NCI-H748 treated with DMSO at 0.1 percent for 48 hours (cell line): ENCODE data around the gene HCCS.

Experiments used
- DNase-seq: peaks from one replicate; lab custom pipeline; 2025; lab: John Stamatoyannopoulos, UW

The HCCS gene

DNA sequence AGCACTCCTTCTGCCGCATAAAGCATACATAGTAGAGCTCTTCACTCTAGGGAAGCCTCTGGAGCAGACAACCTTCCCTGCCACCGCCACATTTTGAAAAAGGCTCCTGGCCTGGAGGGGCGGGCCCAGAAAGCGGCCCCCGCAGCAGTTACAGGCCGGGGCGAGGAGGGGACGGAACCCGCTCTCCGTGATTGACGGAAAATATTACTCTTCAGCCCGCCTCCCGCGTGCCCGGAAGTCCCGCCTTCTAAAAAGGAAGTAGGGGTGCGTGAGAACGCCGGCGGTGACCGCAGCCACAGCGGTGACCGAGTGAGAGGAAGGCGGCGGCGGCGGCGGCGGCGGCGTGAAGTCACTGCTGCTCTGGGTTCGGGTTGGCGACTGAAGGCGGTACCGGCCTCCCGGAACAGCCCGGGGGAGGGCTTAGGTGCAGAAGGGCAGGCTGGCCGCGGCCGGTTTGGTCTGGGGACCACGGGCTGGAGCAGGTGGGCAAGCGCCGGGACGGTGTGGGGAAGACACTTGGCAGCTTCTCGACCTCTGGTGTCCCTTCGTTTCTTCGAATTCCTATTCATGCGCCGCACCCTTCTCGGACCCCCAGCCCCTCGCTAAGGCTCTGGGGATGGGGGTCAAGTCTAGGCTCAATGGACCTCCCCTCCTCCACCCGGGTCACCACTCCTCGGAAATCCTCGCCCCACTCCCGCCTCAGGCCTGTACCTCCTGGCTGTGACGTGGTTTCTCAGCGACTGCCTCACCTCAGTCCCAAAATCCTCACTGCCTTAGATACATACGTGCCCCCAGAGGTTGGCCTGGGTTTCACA lies at the start of gene HCCS:
Gene HCCS (plus strand): TSS at position 296 of the 815 bp plus-strand sequence. CDS start 729 bp downstream, outside the sequence.
- peak; percentile 78 for DNase-seq

DNA sequence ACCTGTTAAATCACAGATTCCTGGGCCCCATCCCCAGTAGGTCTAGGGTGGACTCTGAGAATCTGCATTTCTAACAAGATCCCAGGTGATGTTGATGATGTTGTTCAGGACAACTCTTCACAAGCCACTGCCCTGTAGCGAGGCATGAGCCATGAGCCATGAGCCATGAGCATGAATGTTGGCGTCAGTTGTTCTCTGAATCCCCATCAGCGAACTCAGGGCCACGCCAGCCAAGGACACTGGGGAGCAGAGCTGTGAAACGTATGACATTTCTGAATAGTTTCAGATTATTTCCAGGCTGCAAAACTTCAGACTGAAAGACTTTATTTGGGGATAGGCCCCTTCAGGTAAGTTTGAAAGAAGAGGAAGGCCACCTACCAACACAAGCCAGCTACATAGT lies 46.9 kb upstream of the HCCS start:
- DNase-seq: no peak

DNA sequence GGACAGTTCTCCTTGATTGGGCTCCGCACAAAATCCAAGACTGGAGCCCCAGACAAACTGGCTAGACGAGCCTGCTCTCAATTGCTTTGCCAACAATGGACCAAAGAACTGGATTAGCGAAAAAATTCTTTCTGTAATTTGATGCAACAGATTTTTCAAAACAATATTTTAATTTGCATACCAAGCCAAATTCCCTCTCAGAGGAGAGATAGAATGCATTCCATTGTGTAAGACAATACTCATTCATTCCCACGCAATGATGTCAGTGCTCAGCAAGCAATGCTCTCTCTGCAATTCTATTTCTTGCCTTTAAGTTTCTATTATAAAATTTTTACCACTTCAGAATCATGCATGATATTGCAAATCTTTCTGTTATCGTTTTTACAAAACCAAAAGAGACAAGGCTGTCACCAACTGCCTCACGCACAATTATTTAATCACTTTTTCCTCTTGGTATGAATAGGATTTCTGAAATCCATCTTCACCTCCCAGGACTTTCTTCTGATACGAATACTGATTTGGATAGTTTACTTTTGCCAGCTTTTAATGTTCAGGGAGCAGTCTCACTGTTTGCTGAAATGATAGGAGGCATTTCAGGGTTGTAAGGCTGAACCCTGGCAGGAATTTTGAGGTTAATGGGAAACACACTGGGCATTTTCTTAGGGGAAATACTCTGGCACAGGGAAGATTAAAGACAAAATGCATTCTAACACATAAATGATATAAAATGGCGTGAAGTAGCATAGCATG lies 46.1 kb upstream of the HCCS start:
- DNase-seq: no peak

DNA sequence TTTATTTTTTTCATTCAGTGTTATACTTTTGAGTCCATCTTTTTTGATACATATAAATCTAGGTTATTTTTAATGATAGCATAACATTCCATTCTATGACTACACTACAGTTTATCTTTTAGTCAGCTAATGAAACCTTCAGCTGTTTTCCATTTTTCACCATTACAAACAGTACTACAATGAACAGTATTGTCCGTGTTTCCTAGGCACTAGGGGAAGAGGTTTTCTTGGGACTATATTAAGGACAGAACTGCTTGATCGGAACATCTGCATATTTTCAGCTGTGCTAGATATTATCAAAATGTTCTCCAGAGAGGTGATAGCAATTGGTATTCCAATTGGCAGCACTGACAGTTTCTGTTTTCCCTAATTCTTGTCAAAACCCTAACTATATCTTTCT lies 44.3 kb upstream of the HCCS start:
- no peak for DNase-seq

DNA sequence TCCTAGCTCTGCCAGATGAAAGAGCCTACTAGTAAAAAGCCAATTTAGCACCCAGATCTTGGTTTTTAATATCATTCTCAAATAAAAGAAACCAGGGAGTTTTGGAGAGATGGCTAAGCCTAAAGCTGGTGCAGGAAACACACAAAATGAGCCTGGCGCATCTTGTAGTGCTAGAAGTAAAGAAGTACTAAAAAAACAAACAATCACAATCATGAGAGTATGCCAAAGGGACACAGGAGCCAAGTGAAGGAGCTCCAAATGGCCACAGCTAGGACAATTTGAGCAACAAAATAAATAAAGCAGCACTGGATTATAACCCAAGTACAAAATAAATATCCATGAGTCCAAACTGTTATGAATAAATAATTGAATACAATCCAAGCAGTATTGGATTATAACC lies 37.8 kb upstream of the HCCS start:
- DNase-seq: no peak

DNA sequence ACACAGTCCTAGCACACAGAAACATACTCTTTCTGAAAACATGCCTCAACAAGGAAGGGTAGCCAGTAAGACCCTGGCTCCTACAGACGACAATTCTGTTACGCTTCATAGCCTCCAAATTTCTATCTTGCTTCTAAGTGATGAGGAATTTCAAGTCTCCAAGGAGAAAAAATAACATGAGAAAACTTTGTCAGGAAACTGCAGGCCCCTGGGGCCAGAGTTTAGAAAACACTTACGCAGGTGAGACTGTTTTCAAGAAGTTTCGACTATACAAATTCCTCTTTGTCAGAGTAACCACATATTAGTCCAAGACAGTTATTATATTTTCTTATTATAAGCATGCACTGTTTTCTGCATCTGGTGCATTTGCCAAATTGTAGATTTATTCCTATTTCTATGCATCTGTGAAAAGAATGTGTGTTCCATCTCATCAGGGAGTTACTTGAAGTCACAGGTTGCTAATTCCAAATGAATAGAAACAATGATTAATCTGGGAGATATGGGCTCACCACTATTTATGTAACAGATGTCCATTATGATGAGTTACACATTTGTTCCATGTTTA lies 30.3 kb upstream of the HCCS start:
- DNase-seq: no peak

DNA sequence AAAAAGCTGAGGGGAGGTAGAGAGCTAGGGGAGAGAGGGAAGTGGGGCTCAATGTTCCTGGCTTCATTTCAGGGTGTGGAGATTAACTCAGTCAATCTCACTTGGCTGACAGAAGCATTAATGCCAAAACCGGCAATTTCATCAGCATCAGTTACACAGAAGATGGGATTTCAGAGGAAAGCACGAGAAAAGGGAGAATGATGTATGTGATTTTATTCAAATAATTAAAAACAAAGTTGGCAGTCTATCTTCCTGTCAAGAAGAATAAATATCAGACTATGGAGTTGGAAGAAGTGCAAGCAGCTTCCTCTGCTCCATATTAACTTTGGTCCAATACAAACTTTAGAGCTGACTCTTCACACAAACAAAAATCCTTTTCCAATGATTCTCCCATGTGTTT lies 29.6 kb upstream of the HCCS start:
- DNase-seq: no peak

DNA sequence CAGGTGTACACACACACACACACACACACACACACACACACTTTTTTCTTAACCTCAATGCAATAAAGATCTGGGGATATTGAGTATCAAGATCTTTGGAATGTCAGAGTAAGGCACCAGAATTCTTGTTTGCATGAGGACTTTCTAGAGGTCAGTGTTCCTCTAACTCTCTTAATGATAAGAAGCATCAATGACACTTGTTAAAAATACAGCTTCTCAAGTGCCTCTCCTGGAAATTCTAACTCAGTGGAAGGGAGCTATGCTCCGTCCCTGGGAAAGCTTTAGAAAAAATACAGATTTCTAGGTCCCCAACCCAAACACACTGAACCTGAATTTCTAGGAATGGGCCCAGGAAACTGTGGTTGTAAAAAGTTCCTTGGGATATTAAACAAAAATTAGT lies 25.8 kb upstream of the HCCS start:
- DNase-seq: no peak

DNA sequence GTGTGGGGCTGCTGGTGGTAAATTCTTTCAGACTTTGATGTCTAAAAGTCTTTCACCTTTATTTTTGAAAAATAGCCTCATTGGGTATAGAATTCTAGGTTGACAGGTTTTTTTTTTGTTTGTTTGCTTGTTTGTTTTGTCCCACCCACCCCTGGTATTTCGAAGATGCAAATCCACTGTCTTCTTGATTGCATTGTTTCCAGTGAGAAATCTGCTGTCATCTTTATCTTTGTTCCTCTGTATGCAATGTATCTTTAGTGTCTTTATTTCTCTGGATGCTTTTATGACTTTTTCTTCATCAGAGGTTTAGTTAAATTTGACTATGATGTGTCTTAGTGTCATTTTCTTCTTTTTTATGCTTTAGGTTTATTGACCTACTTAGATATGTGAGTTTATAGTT lies 21.3 kb upstream of the HCCS start:
- no peak for DNase-seq

DNA sequence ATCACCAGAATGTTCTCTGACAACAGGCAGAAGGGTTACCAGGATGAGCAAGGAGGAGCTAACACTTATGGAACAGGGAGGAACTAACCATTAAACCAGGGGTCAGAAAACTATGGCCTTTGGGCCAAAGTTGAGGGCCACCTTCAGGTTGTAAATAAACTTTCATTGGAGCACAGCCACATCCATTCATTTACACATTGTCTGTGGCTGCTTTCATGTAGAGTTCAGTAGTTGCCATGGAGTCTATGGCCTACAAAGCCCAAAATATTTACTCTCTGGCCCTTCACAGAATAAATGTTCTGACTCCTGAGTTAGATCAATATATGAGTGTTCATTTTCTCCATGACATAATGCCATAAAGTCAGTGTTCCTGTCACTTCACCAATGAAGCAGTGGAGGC lies 13.2 kb upstream of the HCCS start:
- peak; percentile 57 for DNase-seq

DNA sequence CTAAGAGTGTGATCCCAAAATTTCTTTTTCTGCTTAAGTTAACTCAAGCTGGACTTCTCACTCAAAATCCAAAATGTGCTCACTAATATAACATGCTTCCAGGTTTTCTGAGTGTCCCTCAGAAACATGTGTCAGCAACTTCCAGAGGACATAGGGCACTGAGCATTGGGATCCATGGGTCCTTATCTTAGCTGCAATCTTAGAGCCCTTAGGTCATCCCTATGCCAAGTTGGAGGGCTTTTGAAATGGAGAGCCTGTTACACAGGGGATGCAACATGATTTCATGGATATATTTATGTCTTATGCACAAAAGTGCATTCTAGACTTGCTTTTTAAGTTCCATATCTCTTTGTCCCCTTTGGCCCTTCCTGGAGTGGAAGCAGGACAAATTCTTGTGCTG lies 11.7 kb upstream of the HCCS start:
- no peak for DNase-seq

DNA sequence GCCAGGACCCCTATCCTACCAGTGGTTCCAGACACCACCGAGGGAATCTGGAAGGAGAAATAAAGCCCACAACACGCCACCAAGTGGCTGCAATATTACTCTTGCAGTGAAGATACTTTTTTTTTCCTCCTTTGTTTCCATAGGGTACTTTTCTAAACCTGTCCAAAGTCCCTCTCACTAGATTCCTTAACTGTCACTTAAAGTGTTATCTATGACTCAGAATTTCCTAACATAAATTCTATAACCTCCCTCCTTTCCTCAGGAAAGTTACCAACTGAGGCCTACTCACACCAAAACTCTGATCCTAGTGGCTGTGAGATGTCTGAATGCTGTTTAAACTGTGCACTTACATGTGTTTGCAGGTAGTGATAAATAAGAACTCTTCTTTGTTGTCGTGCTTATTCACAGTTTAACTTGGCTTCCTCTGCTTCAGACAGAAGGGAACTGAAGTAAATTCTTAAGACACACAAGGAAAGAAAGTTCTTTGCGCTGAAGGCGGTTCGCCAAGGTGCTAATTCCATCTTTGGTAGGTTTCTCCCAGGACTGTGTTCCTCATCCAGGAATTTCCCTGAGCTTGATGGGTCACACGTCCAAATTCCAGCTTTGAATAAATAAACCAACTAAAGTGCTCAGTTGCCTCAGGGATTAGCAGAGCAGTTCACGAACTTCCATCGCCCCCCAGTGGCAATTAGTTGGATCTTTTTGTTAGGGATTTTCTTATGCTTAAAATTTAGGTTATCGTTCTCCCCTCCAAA lies 10.7 kb upstream of the HCCS start:
- DNase-seq: peak; percentile 53

DNA sequence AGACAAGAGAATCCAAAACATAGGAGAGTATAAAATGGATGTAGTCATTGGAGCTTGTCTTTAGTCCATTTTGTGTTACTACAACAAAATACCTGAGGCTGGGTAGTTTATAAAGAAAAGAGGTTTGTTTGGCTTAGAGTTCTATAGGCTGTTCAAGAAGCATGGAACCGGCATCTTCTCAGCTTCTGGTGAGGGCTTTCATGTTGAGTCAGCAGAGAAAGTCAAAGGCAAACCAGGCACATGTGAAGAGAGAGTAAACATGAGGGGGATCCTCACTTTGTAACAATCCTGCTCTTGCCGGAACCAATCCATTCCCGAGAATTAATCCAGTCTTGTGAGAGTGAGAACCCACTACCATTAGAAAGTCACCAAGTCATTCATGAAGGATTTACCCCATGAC lies 8.1 kb upstream of the HCCS start:
- DNase-seq: no peak

DNA sequence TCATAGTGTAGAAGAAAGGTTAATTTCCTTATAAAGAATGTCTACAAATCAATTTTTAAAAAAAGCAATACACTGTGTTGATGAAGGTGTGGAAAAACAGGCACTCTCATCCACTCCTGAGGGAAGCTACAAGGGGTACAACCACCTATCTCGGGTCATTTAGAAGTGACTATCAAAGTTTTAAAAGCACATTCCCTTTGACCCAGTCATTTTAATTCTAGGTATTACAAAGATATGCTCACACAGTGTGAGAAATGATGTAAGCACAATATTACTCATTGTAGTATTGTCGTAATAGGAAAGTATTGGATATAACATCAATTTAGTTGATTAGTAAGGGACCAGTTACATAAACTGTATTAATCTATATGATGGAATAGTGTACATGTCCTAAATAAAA lies 7.4 kb upstream of the HCCS start:
- no peak for DNase-seq

DNA sequence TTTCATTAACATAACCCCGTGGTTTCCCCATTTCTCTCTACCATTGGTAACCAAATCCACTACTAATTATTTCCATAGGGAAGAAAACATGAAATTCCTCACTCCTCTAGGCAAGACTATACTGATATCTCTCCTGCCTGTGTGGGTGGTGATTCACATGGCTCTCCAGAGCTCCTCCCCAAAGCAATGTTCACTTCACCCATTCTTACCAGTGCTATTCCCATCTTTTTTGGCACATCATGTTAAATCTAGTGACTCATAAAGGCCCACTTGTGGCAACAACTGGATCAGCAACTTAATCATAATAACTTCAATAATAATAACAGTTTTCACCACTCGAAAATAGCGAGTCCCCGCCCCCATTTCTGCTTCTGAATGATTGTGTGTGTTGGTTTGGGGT lies 6.1 kb upstream of the HCCS start:
- no peak for DNase-seq

DNA sequence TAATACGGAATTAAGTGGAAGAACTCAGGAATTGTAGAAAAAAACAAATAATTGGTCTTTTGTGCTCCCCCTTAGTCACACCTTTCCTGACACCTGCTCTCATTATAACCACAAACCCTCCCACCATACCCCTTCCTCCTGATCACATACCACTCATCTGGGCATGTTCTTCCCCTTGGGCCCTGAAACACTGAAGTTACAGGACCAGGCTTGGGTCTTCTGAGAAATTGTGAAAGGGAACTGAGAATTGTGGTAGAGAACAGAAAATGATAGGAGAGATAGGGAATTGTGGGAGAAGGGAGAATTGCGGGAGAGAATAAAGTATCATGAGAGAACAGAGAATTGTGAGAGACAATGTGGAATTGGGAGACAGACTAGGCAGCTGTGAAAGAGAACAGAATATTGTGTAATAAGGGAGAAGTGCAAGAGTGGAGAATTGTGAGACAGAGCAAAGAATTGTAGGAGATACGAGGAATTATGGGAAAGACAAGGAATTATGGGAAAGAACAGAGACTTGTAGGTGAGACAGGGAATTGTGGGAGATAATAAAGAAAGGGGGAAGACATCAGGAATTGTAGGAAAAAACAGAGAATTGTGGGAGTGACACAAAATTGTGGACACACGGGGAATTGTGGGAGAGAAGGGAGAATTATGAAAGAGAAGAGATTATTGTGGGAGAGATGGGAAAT lies 2.7 kb upstream of the HCCS start:
- no peak for DNase-seq

DNA sequence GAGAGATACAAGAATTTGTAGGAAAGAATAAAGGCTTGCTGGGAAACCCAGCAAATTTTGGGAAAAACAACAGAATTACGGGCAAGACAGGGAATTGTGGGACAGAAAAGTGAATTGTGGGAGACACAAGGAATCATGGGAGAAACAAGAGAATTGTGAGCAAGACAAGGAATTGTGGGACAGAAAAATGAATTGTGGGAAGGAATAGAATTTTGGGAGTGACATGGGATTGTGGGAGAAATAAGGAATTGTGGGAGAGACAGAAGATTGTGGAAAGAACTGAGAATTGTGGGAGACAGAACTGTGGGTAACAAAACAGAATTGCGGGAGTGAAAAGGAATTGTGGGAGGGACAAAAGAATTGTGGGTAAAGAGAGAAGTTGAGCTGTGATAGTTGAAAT lies 1.2 kb upstream of the HCCS start:
- DNase-seq: no peak

DNA sequence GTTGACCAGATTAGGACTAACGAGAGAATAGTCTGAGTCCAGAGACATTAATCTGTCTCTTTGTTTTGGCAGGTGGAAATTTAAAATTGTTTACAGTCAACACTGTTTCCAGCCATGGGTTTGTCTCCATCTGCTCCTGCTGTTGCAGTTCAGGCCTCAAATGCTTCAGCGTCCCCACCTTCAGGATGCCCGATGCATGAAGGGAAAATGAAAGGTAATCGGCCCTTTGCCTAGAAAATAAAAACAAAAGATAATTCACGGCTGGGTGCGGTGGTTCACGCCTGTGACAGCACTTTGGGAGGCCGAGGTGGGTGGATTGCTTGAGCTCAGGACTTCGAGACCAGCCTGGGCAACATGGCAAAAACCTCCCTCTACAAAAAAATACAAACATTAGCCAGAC lies 815 bp downstream of the HCCS start:
- DNase-seq: no peak

DNA sequence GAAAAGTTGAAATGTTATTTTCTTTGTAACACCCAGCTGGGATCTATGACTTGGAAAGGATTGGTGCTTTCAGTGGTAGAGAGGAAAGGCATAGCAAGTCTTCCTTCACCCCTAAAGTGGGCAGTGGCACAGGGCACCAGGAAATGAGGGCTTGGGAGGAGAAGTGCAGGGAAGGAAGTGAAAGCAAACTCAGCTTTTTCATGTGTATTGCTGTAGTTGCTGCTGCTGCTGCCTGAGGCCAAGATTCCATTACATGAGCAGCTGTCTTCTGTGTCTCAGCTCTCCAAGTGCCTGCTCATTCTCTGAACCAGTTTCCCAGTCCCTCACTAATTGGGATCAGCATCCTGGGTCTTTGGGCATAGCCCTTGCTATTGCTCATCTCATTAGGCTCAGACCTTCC lies 2.6 kb downstream of the HCCS start:
- DNase-seq: no peak

DNA sequence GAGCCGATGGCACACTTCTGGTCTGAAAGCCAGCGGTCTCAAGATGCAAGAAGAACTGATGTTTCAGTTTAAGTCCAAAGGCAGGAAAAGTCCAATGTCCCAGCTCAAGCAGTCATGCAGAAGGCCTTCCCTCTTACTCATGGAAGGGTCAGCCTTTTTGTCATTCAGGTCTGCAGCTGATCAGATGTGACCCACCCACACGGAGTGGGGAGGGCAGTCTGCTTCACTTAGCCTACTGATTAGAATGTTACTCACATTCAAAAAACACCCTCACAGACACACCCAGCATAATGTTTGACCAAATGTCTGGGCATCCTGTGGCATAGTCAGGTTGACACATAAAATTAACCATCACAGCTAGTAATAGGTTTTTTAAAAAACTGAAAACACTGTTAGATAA lies 6.6 kb downstream of the HCCS start:
- DNase-seq: no peak

DNA sequence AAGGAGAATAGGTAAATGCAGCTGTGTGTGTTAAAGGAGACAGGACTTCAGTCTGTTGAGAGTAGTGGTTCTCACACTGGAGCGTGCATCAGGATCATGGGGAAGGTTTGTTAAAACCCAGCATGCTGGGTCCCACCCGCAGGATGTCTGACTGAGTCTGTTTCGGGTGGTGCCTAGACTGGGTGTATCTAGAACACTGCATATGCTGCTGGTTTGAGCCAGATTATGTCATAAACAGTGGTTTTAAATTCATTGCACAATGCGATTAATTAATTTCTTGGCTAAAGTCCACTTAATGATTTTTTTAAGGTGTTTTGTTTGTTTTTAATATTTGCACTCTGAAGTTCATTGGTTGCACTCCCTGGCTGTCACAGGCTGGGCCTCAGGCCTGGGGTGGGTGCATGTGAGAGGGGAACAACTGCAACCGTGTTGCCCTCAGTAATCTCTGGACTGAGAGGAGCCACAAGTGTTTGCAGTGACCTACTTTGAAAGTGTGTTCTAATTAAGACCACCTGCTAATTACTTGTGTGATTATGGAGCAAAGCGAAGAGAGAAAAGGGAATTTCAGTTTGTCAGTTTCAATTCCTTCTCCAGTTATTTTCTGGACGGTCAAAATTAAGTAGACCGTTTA lies 8.3 kb downstream of the HCCS start:
- DNase-seq: no peak
